Neutrophil (primary cell): ENCODE data around the gene KIF5A.

Experiments used
- H3K27ac ChIP-seq: fragments of 200-600 bp; sonication (generic); 2 replicates; pipeline ENCODE4 v1.5.1; 2016; ENCODE audit warnings: mild to moderate bottlenecking, moderate library complexity
- H3K27me3 ChIP-seq: fragments of 200-600 bp; sonication (generic); 2 replicates; pipeline ENCODE4 v1.6.0; 2016; ENCODE audit warnings: mild to moderate bottlenecking
- H3K36me3 ChIP-seq: fragments of 200-600 bp; sonication (generic); 2 replicates; pipeline ENCODE4 v1.5.1; 2017
- H3K4me1 ChIP-seq, 2 experiments: fragments of 200-600 bp in 1 of 2; sonication (generic) in 1 of 2; 1 replicate in 1 of 2; 2 replicates in 1 of 2; pipeline versions ENCODE4 v1.5.1 to v1.6.1; 2013 to 2016; ENCODE audit warnings: low read depth in 1 of 2, low read length in 1 of 2, mild to moderate bottlenecking in 1 of 2, moderate library complexity in 1 of 2; ENCODE audit not compliant: control insufficient read depth in 1 of 2, insufficient read depth in 1 of 2
- H3K4me3 ChIP-seq, 2 experiments: fragments of 200-600 bp in 1 of 2; sonication (generic) in 1 of 2; 1 replicate in 1 of 2; 2 replicates in 1 of 2; pipeline ENCODE4 v1.5.1; 2013 to 2016; ENCODE audit warnings: low read depth in 1 of 2, low read length in 1 of 2, mild to moderate bottlenecking in 1 of 2, moderate library complexity in 1 of 2
- H3K9me3 ChIP-seq: fragments of 200-600 bp; sonication (generic); 2 replicates; pipeline ENCODE4 v1.5.1; 2016
- CTCF ChIP-seq: fragments of 200-600 bp; sonication (generic); IDR thresholded peaks from 2 replicates; pipeline ENCODE4 v1.5.1; 2016; ENCODE audit warnings: antibody characterized with exemption

Gene KIF5A

GRCh38 chr12:57552835-57553313, 3.0 kb downstream of the KIF5A start:
- Histone ChIP-seq H3K36me3 (no peaks in the 10 kb centered on the region), H3K27me3 (peaks cover 79% of the 10 kb centered on the region), H3K4me3 (no peak overlapping the region), H3K27ac (no peak overlapping the region), H3K4me1 (peaks cover 5 to 10% of the 10 kb centered on the region in 2 experiments), H3K9me3 (no peaks in the 10 kb centered on the region)
- TF ChIP-seq CTCF: no peak

- no peaks in the 10 kb centered on the region for H3K36me3 ChIP-seq
- peaks cover 5 to 10% of the 10 kb centered on the region in 2 experiments for H3K4me1 ChIP-seq
- no peaks in the 10 kb centered on the region for H3K9me3 ChIP-seq
- TF ChIP-seq CTCF: no peak
- no peak overlapping the region for H3K4me3 ChIP-seq
- H3K27me3 ChIP-seq: peaks cover 72% of the 10 kb centered on the region
- no peak overlapping the region for H3K27ac ChIP-seq
Measured at GRCh38 chr12:57553343-57554202, 3.7 kb downstream of the KIF5A start.

- H3K27ac ChIP-seq: no peak overlapping the region
- TF ChIP-seq CTCF: no peak
- no peak overlapping the region for H3K4me3 ChIP-seq
- H3K36me3 ChIP-seq: no peaks in the 10 kb centered on the region
- H3K9me3 ChIP-seq: no peaks in the 10 kb centered on the region
- H3K27me3 ChIP-seq: peaks cover 63% of the 10 kb centered on the region
- peaks cover 5 to 9% of the 10 kb centered on the region in 2 experiments for H3K4me1 ChIP-seq
Measured at GRCh38 chr12:57554453-57554852, 4.6 kb downstream of the KIF5A start.

GRCh38 chr12:57554897-57555296, 5.1 kb downstream of the KIF5A start:
- TF ChIP-seq CTCF: no peak
- Histone ChIP-seq H3K9me3 (no peaks in the 10 kb centered on the region), H3K36me3 (no peaks in the 10 kb centered on the region), H3K27me3 (peaks cover 63% of the 10 kb centered on the region), H3K4me3 (no peak overlapping the region), H3K4me1 (peaks cover 4 to 5% of the 10 kb centered on the region in 2 experiments), H3K27ac (no peak overlapping the region)

- H3K27ac ChIP-seq: no peak overlapping the region
Measured at GRCh38 chr12:57558864-57559263, 9.0 kb downstream of the KIF5A start.

More at GRCh38 chr12:57558864-57559263, 9.0 kb downstream of the KIF5A start:
- no peaks in the 10 kb centered on the region for H3K36me3 ChIP-seq
- no peaks in the 10 kb centered on the region for H3K4me1 ChIP-seq
- H3K4me3 ChIP-seq: no peak overlapping the region
- peaks cover 61% of the 10 kb centered on the region for H3K27me3 ChIP-seq
- TF ChIP-seq CTCF: no peak
- H3K9me3 ChIP-seq: no peaks in the 10 kb centered on the region
